ENCODE results near the gene DNPH1. TPM values are rescaled to one million over a fixed set of nuclear protein-coding genes. Genes with fewer than 3 reads are reported as not detected.

Gene DNPH1
- total and polyA plus RNA-seq, 9 of the 15 experiments (the other 6 are each of a cell fraction or from before 2014, with no cell fraction given), result 7.3 to 300 (median 68.7) TPM

DNA sequence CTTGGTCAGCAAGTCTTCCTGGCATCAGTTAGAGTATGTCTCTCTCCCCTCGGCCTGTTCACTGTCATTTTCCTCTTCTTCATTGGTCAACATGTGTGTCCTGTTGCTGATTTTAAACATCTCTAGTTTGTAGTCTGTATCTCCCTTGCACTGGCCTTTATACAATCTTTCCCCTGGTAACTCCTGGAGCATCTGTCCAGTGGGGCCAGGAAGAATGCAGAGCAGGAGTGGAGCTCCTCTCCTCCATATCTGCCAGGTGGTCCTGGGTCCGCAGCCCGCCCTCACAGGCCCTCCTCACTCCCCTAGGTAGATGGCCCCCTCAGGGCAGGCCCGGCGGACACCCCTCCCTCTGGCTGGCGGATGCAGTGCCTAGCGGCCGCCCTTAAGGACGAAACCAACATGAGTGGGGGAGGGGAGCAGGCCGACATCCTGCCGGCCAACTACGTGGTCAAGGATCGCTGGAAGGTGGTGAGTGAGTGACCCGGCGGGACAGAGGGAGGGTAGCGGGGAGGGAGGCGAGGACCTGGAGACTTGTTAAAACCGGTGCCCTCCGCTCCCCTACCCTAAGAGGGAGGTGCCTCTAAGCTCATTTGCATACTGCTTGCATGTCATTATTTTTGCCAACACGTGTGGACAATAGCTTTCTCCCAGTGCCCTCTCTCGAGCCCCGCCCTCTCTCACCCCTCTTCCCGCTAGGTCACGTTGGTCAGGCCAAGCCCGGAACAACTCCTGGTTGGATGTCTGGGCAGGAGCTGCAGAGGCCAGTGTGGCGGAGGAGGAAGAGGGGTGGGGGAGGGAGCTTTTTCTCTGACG, 17.2 kb upstream of the DNPH1 start (continued):
- TF ChIP-seq ZNF445 (CRISPR knock-in tag; IDR thresholded peaks at IDR 0.05; ENCODE audit: low read depth), result no peak
- TF ChIP-seq, protein P1, sequence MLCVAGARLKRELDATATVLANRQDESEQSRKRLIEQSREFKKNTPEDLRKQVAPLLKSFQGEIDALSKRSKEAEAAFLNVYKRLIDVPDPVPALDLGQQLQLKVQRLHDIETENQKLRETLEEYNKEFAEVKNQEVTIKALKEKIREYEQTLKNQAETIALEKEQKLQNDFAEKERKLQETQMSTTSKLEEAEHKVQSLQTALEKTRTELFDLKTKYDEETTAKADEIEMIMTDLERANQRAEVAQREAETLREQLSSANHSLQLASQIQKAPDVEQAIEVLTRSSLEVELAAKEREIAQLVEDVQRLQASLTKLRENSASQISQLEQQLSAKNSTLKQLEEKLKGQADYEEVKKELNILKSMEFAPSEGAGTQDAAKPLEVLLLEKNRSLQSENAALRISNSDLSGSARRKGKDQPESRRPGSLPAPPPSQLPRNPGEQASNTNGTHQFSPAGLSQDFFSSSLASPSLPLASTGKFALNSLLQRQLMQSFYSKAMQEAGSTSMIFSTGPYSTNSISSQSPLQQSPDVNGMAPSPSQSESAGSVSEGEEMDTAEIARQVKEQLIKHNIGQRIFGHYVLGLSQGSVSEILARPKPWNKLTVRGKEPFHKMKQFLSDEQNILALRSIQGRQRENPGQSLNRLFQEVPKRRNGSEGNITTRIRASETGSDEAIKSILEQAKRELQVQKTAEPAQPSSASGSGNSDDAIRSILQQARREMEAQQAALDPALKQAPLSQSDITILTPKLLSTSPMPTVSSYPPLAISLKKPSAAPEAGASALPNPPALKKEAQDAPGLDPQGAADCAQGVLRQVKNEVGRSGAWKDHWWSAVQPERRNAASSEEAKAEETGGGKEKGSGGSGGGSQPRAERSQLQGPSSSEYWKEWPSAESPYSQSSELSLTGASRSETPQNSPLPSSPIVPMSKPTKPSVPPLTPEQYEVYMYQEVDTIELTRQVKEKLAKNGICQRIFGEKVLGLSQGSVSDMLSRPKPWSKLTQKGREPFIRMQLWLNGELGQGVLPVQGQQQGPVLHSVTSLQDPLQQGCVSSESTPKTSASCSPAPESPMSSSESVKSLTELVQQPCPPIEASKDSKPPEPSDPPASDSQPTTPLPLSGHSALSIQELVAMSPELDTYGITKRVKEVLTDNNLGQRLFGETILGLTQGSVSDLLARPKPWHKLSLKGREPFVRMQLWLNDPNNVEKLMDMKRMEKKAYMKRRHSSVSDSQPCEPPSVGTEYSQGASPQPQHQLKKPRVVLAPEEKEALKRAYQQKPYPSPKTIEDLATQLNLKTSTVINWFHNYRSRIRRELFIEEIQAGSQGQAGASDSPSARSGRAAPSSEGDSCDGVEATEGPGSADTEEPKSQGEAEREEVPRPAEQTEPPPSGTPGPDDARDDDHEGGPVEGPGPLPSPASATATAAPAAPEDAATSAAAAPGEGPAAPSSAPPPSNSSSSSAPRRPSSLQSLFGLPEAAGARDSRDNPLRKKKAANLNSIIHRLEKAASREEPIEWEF (CRISPR knock-in tag; IDR thresholded peaks at IDR 0.05), result no peak
- TF ChIP-seq, protein P2, sequence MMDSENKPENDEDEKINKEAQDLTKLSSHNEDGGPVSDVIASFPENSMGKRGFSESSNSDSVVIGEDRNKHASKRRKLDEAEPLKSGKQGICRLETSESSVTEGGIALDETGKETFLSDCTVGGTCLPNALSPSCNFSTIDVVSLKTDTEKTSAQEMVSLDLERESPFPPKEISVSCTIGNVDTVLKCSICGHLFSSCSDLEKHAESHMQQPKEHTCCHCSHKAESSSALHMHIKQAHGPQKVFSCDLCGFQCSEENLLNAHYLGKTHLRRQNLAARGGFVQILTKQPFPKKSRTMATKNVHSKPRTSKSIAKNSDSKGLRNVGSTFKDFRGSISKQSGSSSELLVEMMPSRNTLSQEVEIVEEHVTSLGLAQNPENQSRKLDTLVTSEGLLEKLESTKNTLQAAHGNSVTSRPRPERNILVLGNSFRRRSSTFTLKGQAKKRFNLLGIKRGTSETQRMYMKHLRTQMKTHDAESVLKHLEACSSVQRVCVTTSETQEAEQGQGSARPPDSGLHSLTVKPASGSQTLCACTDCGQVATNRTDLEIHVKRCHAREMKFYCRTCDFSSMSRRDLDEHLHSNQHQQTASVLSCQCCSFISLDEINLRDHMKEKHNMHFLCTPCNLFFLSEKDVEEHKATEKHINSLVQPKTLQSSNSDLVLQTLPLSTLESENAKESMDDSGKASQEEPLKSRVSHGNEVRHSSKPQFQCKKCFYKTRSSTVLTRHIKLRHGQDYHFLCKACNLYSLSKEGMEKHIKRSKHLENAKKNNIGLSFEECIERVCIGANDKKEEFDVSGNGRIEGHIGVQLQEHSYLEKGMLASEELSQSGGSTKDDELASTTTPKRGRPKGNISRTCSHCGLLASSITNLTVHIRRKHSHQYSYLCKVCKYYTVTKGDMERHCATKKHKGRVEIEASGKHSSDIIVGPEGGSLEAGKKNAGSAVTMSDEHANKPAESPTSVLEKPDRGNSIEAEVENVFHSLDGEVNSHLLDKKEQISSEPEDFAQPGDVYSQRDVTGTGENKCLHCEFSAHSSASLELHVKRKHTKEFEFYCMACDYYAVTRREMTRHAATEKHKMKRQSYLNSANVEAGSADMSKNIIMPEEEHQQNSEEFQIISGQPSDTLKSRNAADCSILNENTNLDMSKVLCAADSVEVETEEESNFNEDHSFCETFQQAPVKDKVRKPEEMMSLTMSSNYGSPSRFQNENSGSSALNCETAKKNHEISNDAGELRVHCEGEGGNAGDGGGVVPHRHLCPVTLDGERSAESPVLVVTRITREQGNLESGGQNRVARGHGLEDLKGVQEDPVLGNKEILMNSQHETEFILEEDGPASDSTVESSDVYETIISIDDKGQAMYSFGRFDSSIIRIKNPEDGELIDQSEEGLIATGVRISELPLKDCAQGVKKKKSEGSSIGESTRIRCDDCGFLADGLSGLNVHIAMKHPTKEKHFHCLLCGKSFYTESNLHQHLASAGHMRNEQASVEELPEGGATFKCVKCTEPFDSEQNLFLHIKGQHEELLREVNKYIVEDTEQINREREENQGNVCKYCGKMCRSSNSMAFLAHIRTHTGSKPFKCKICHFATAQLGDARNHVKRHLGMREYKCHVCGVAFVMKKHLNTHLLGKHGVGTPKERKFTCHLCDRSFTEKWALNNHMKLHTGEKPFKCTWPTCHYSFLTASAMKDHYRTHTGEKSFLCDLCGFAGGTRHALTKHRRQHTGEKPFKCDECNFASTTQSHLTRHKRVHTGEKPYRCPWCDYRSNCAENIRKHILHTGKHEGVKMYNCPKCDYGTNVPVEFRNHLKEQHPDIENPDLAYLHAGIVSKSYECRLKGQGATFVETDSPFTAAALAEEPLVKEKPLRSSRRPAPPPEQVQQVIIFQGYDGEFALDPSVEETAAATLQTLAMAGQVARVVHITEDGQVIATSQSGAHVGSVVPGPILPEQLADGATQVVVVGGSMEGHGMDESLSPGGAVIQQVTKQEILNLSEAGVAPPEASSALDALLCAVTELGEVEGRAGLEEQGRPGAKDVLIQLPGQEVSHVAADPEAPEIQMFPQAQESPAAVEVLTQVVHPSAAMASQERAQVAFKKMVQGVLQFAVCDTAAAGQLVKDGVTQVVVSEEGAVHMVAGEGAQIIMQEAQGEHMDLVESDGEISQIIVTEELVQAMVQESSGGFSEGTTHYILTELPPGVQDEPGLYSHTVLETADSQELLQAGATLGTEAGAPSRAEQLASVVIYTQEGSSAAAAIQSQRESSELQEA (IDR thresholded peaks at IDR 0.05; ENCODE audit: low read depth), result no peak
- no peak for TF ChIP-seq ZBED1 (IDR thresholded peaks at IDR 0.05)
- TF ChIP-seq, protein P3, sequence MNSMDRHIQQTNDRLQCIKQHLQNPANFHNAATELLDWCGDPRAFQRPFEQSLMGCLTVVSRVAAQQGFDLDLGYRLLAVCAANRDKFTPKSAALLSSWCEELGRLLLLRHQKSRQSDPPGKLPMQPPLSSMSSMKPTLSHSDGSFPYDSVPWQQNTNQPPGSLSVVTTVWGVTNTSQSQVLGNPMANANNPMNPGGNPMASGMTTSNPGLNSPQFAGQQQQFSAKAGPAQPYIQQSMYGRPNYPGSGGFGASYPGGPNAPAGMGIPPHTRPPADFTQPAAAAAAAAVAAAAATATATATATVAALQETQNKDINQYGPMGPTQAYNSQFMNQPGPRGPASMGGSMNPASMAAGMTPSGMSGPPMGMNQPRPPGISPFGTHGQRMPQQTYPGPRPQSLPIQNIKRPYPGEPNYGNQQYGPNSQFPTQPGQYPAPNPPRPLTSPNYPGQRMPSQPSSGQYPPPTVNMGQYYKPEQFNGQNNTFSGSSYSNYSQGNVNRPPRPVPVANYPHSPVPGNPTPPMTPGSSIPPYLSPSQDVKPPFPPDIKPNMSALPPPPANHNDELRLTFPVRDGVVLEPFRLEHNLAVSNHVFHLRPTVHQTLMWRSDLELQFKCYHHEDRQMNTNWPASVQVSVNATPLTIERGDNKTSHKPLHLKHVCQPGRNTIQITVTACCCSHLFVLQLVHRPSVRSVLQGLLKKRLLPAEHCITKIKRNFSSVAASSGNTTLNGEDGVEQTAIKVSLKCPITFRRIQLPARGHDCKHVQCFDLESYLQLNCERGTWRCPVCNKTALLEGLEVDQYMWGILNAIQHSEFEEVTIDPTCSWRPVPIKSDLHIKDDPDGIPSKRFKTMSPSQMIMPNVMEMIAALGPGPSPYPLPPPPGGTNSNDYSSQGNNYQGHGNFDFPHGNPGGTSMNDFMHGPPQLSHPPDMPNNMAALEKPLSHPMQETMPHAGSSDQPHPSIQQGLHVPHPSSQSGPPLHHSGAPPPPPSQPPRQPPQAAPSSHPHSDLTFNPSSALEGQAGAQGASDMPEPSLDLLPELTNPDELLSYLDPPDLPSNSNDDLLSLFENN (IDR thresholded peaks at IDR 0.05; ENCODE audit: low read depth in 2 of 2, low read length in 2 of 2), result no peak
- no peak for TF ChIP-seq ZNF695 (CRISPR knock-in tag; IDR thresholded peaks at IDR 0.05)
- TF ChIP-seq ZNF507 (tag; conservative IDR thresholded peaks at IDR 0.05), result no peak
